GM06990 (cell line): ENCODE measurements around the gene SLC41A3.

Experiments used
- DNase-seq: peaks from one replicate; pipeline ENCODE4 v3.0.0-alpha.2; 2011; ENCODE audit not compliant: insufficient read length; ENCODE audit errors: extremely low read depth
- H3K27me3 ChIP-seq: replicated peaks from 2 replicates; pipeline ENCODE4 v1.6.0; 2011; ENCODE audit warnings: low read length; ENCODE audit not compliant: control insufficient read depth, insufficient read depth
- H3K36me3 ChIP-seq: 2 replicates; pipeline ENCODE4 v1.5.1; 2011; ENCODE audit warnings: low read length; ENCODE audit not compliant: control insufficient read depth, insufficient read depth
- H3K4me3 ChIP-seq: replicated peaks from 2 replicates; pipeline ENCODE4 v1.5.1; 2011; ENCODE audit warnings: low read depth, mild to moderate bottlenecking, control low read depth, low read length
- CTCF ChIP-seq: IDR thresholded peaks from 2 replicates; pipeline ENCODE4 v1.5.1; 2011; ENCODE audit warnings: low read length, control low read depth, mild to moderate bottlenecking, inconsistent platforms; ENCODE audit not compliant: insufficient read depth, poor library complexity, severe bottlenecking

Gene SLC41A3

GRCh38 chr3:126107203-126107939 is 23.4 kb upstream of the SLC41A3 start:
- Histone ChIP-seq H3K36me3 (no peaks in the 10 kb centered on the region), H3K4me3 (no peak overlapping the region), H3K27me3 (no peaks in the 10 kb centered on the region)
- no peak for TF ChIP-seq CTCF
- DNase-seq, result no peak

GRCh38 chr3:126106336-126107202 is 22.6 kb upstream of the SLC41A3 start:
- no peaks in the 10 kb centered on the region for H3K36me3 ChIP-seq
- no peak overlapping the region for H3K4me3 ChIP-seq
- TF ChIP-seq CTCF, result no peak
- H3K27me3 ChIP-seq, result no peaks in the 10 kb centered on the region
- DNase-seq, result no peak

GRCh38 chr3:126105691-126106187 is 21.8 kb upstream of the SLC41A3 start:
- H3K4me3 ChIP-seq, result no peak overlapping the region
- no peak for TF ChIP-seq CTCF
- H3K36me3 ChIP-seq, result no peaks in the 10 kb centered on the region
- no peaks in the 10 kb centered on the region for H3K27me3 ChIP-seq
- no peak for DNase-seq

- no peak for TF ChIP-seq CTCF
These were observed 21.1 kb upstream of the SLC41A3 start for GRCh38 chr3:126104742-126105605.

GRCh38 chr3:126104028-126104635 is 20.2 kb upstream of the SLC41A3 start:
- no peak overlapping the region for H3K4me3 ChIP-seq
- no peaks in the 10 kb centered on the region for H3K27me3 ChIP-seq
- H3K36me3 ChIP-seq, result no peaks in the 10 kb centered on the region
- no peak for DNase-seq
- TF ChIP-seq CTCF, result peak; percentile 0

More at GRCh38 chr3:126104742-126105605, 21.1 kb upstream of the SLC41A3 start:
- Histone ChIP-seq H3K36me3 (no peaks in the 10 kb centered on the region), H3K4me3 (no peak overlapping the region), H3K27me3 (no peaks in the 10 kb centered on the region)
- DNase-seq, result no peak
